SK-N-SH (cell line): ENCODE measurements around the gene EEFSEC. TPM values are rescaled to one million over a fixed set of nuclear protein-coding genes. Genes with fewer than 3 reads are reported as not detected.

Experiments used
- CTCF ChIA-PET: fragments of 300-600, 350-600 bp; formaldehyde crosslinking; extraction: SDS; loops from one replicate; lab custom pipeline; 2021; lab: Yijun Ruan, JAX
- POLR2A ChIA-PET: fragments of 350-600 bp; sonication (Branson Sonifier 250); formaldehyde crosslinking; extraction: SDS; loops from one replicate; lab custom pipeline; 2020; ENCODE audit warnings: antibody characterized with exemption, inconsistent platforms; lab: Yijun Ruan, JAX
- DNase-seq: peaks from one replicate; pipeline ENCODE4 v3.0.0; 2012
- H2AFZ ChIP-seq: fragments of 200-600 bp; sonication (generic); 2 replicates; pipeline ENCODE4 v1.8.1; 2016; ENCODE audit warnings: antibody characterized with exemption, mild to moderate bottlenecking, low read depth
- H3F3A ChIP-seq: fragments of 200-600 bp; sonication (generic); replicated peaks from 2 replicates; pipeline ENCODE3; 2016; ENCODE audit warnings: antibody characterized with exemption, mild to moderate bottlenecking; ENCODE audit not compliant: insufficient read depth
- H3K27ac ChIP-seq, 2 experiments: fragments of 200-500 bp in 1 of 2; fragments of 200-600 bp in 1 of 2; sonication (Bioruptor generic) in 1 of 2; sonication (generic), shearing (Covaris generic) in 1 of 2; 2 replicates each; pipeline versions ENCODE4 v1.5.1 to v1.6.1; 2014 to 2016; ENCODE audit warnings: low read depth in 2 of 2, inconsistent platforms in 1 of 2, low read length in 1 of 2, mild to moderate bottlenecking in 1 of 2, mixed read lengths in 1 of 2
- H3K27me3 ChIP-seq: fragments of 200-600 bp; sonication (generic), shearing (Covaris generic); 2 replicates; pipeline ENCODE4 v1.6.1; 2016; ENCODE audit warnings: mixed run types; ENCODE audit not compliant: insufficient read depth
- H3K36me3 ChIP-seq, 2 experiments: fragments of 200-500 bp in 1 of 2; fragments of 200-600 bp in 1 of 2; sonication (Bioruptor generic) in 1 of 2; sonication (generic) in 1 of 2; replicated peaks in 1 of 2; 2 replicates each; pipeline versions ENCODE3 to v1.5.1; 2014 to 2016; ENCODE audit warnings: low read length in 1 of 2, mild to moderate bottlenecking in 1 of 2; ENCODE audit not compliant: insufficient read depth in 2 of 2, control insufficient read depth in 1 of 2
- H3K4me1 ChIP-seq, 2 experiments: fragments of 200-500 bp in 1 of 2; fragments of 200-600 bp in 1 of 2; sonication (Bioruptor generic) in 1 of 2; sonication (generic), shearing (Covaris generic) in 1 of 2; 2 replicates each; pipeline versions ENCODE4 v1.5.1 to v1.6.1; 2014 to 2016; ENCODE audit warnings: low read depth in 1 of 2, low read length in 1 of 2, mixed run types in 1 of 2; ENCODE audit not compliant: insufficient read depth in 2 of 2, control insufficient read depth in 1 of 2
- H3K4me2 ChIP-seq: fragments of 200-600 bp; sonication (generic), shearing (Covaris generic); 2 replicates; pipeline ENCODE4 v1.6.1; 2017; ENCODE audit warnings: mixed run types
- H3K4me3 ChIP-seq, 2 experiments: fragments of 200-500 bp in 1 of 2; fragments of 200-600 bp in 1 of 2; sonication (Bioruptor generic) in 1 of 2; sonication (generic), shearing (Covaris generic) in 1 of 2; 2 replicates each; pipeline versions ENCODE4 v1.5.1 to v1.8.1; 2014 to 2016; ENCODE audit warnings: low read depth in 2 of 2, inconsistent platforms in 1 of 2, low read length in 1 of 2, mild to moderate bottlenecking in 1 of 2, mixed read lengths in 1 of 2, moderate library complexity in 1 of 2
- H3K79me2 ChIP-seq: fragments of 200-600 bp; sonication (generic); 2 replicates; pipeline ENCODE4 v1.8.1; 2017; ENCODE audit warnings: mild to moderate bottlenecking; ENCODE audit not compliant: insufficient read depth
- H3K9ac ChIP-seq: fragments of 200-600 bp; sonication (generic); 2 replicates; pipeline ENCODE4 v1.6.1; 2017; ENCODE audit warnings: mixed run types
- H3K9me2 ChIP-seq: fragments of 200-600 bp; sonication (generic); 2 replicates; pipeline ENCODE4 v1.6.1; 2017; ENCODE audit warnings: mixed run types
- H3K9me3 ChIP-seq: fragments of 200-600 bp; sonication (generic); 2 replicates; pipeline ENCODE4 v1.6.1; 2017; ENCODE audit warnings: mixed run types, mild to moderate bottlenecking, moderate library complexity
- H4K20me1 ChIP-seq: fragments of 200-600 bp; sonication (generic); 2 replicates; pipeline ENCODE4 v1.6.1; 2017; ENCODE audit warnings: mild to moderate bottlenecking, mixed run types; ENCODE audit not compliant: insufficient read depth
- ELF1 ChIP-seq: IDR thresholded peaks from 2 replicates; pipeline ENCODE4 v1.4.0; 2012
- FOSL2 ChIP-seq: IDR thresholded peaks from 2 replicates; pipeline ENCODE4 v1.4.0; 2012; ENCODE audit warnings: low read depth, mild to moderate bottlenecking, moderate library complexity, borderline replicate concordance
- FOXJ3 ChIP-seq: sonication (generic); formaldehyde crosslinking; IDR thresholded peaks from 2 replicates; pipeline ENCODE4 v1.5.1; 2020; ENCODE audit warnings: mild to moderate bottlenecking, missing genetic modification reagents
- FOXM1 ChIP-seq: IDR thresholded peaks from 2 replicates; pipeline ENCODE4 v1.4.0; 2012; ENCODE audit warnings: low read depth, mild to moderate bottlenecking
- GABPA ChIP-seq: IDR thresholded peaks from 2 replicates; pipeline ENCODE4 v1.4.0; 2012; ENCODE audit warnings: low read depth, mild to moderate bottlenecking
- JUND ChIP-seq: IDR thresholded peaks from 2 replicates; pipeline ENCODE4 v1.4.0; 2012
- MXI1 ChIP-seq: IDR thresholded peaks from 2 replicates; pipeline ENCODE4 v1.6.1; 2012; ENCODE audit warnings: mild to moderate bottlenecking, low read depth, low read length, improper control_type of control experiment
- NFIC ChIP-seq: IDR thresholded peaks from 2 replicates; pipeline ENCODE4 v1.4.0; 2012; ENCODE audit warnings: borderline replicate concordance
- NRF1 ChIP-seq: IDR thresholded peaks from 2 replicates; pipeline ENCODE4 v1.6.1; 2012; ENCODE audit warnings: low read depth, mild to moderate bottlenecking, low read length
- RAD21 ChIP-seq: IDR thresholded peaks from 2 replicates; pipeline ENCODE4 v1.6.1; 2012; ENCODE audit warnings: mild to moderate bottlenecking, low read length
- RXRA ChIP-seq: IDR thresholded peaks from 2 replicates; pipeline ENCODE4 v1.4.0; 2012; ENCODE audit warnings: low read depth, mild to moderate bottlenecking, borderline replicate concordance
- SIN3A ChIP-seq: IDR thresholded peaks from 2 replicates; pipeline ENCODE4 v1.6.1; 2012; ENCODE audit warnings: low read depth, mild to moderate bottlenecking, low read length, moderate library complexity, borderline replicate concordance
- TAF1 ChIP-seq: IDR thresholded peaks from 2 replicates; pipeline ENCODE4 v1.6.1; 2012; ENCODE audit warnings: low read depth, mild to moderate bottlenecking, low read length, moderate library complexity, borderline replicate concordance
- TCF12 ChIP-seq: IDR thresholded peaks from 2 replicates; pipeline ENCODE4 v1.4.0; 2012
- USF1 ChIP-seq: IDR thresholded peaks from 2 replicates; pipeline ENCODE4 v1.4.0; 2012; ENCODE audit warnings: low read depth, borderline replicate concordance
- WGBS: methylation state at CpG from one replicate; pipeline ENCODE4 v1.1.6; 2017; ENCODE audit warnings: low lambda C conversion rate; 5-methylcytosine and 5-hydroxymethylcytosine counted together
- polyA plus RNA-seq, 3 experiments: library from polyadenylated mRNA; depleted of rRNA; stranded (reverse); fragments of >200 nt; gene quantifications; 2 replicates each; pipeline ENCODE4 v1.2.3, GENCODE V29; 2012
- TF ChIP-seq, protein P1 (sequence below): IDR thresholded peaks from 2 replicates; pipeline ENCODE4 v1.6.1; 2012; ENCODE audit warnings: mild to moderate bottlenecking, low read depth, low read length, moderate library complexity
- TF ChIP-seq, protein P2 (sequence below): IDR thresholded peaks from 2 replicates; pipeline ENCODE4 v1.4.0; 2012; ENCODE audit warnings: low read depth

The EEFSEC gene
- polyA plus RNA-seq, 1 of the 3 experiments (the other 2 are of a cell fraction): 12.4 TPM

- POLR2A ChIA-PET: no interaction called here
Measured at GRCh38 chr3:128263118-128263517, 109.8 kb downstream of the EEFSEC start.

DNA sequence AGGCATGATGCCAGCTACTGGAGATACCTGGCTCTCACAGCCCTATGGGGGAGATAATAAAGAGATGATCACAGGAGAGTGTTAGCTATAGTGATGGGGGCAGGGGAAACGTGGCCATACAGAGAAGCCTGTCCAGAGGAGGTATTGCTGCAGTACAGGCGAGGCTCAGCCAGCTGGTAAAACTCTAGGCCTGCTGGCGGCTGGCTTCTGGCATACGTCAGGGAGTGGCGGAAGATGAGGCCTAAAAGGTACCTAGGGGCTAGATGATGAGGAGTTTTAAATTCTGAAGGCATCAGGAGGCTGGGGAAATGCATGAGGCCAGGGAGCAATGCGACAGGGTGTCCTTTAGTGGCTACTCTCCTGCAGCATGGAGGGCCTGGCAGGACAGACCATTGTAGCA, 110.7 kb downstream of the EEFSEC start:
- Histone ChIP-seq H3K9me2 (no peaks in the 10 kb centered on the region), H3K4me1 (peaks cover 0 to 31% of the 10 kb centered on the region in 2 experiments; a peak in 2 of 4 replicates), H3K4me3 (no peak overlapping the region), H3K4me2 (no peak overlapping the region), H3K9me3 (peaks cover 13% of the 10 kb centered on the region; the same call in 1 of the 2 replicates), H3K36me3 (peaks cover 8 to 11% of the 10 kb centered on the region in 2 experiments), H3K27me3 (no peaks in the 10 kb centered on the region), H3K79me2 (no peaks in the 10 kb centered on the region), H3K27ac (peak overlapping the region in 1 of 2 experiments; percentile 79; a peak in 2 of 4 replicates), H2AFZ (no peak overlapping the region), H3K9ac (no peak overlapping the region), H4K20me1 (no peaks in the 10 kb centered on the region), H3F3A (no peaks in the 10 kb centered on the region)
- POLR2A ChIA-PET: interaction anchor here (0.7 kb wide), 1 partner anchor 8 kb away, joined by 4 read pairs; no protein-coding TSS in a partner anchor
- WGBS: 91% methylated on average over 6 of the region's 6 CpGs
- DNase-seq: peak; percentile 60
- CTCF ChIA-PET: interaction anchor here (0.9 to 1.4 kb wide), 4 partner anchors 10 to 29 kb away, joined by 3 to 4 read pairs (median 3); no protein-coding TSS in a partner anchor
- TF ChIP-seq MXI1 (peak; percentile 22; the same call in 1 of the 2 replicates), NFIC (no peak), TCF12 (no peak), USF1 (no peak), RXRA (no peak), GABPA (no peak), FOXJ3 (CRISPR knock-in tag) (no peak), FOSL2 (no peak), RAD21 (0 out of 2 replicates have a peak, but pooled peaks have one; percentile 9)

More at GRCh38 chr3:128263118-128263517, 109.8 kb downstream of the EEFSEC start:
- H4K20me1 ChIP-seq: no peaks in the 10 kb centered on the region
- H3K79me2 ChIP-seq: no peaks in the 10 kb centered on the region
- peaks cover 0 to 30% of the 10 kb centered on the region in 2 experiments; a peak in 2 of 4 replicates for H3K4me1 ChIP-seq
- H3F3A ChIP-seq: no peaks in the 10 kb centered on the region
- H2AFZ ChIP-seq: no peak overlapping the region
- no peak overlapping the region for H3K9ac ChIP-seq
- TF ChIP-seq JUND (no peak), FOXM1 (no peak), USF1 (no peak), ELF1 (no peak), GABPA (no peak), SIN3A (no peak), NRF1 (no peak), TAF1 (no peak)
- TF ChIP-seq, protein P1, sequence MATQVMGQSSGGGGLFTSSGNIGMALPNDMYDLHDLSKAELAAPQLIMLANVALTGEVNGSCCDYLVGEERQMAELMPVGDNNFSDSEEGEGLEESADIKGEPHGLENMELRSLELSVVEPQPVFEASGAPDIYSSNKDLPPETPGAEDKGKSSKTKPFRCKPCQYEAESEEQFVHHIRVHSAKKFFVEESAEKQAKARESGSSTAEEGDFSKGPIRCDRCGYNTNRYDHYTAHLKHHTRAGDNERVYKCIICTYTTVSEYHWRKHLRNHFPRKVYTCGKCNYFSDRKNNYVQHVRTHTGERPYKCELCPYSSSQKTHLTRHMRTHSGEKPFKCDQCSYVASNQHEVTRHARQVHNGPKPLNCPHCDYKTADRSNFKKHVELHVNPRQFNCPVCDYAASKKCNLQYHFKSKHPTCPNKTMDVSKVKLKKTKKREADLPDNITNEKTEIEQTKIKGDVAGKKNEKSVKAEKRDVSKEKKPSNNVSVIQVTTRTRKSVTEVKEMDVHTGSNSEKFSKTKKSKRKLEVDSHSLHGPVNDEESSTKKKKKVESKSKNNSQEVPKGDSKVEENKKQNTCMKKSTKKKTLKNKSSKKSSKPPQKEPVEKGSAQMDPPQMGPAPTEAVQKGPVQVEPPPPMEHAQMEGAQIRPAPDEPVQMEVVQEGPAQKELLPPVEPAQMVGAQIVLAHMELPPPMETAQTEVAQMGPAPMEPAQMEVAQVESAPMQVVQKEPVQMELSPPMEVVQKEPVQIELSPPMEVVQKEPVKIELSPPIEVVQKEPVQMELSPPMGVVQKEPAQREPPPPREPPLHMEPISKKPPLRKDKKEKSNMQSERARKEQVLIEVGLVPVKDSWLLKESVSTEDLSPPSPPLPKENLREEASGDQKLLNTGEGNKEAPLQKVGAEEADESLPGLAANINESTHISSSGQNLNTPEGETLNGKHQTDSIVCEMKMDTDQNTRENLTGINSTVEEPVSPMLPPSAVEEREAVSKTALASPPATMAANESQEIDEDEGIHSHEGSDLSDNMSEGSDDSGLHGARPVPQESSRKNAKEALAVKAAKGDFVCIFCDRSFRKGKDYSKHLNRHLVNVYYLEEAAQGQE: no peak
- TF ChIP-seq, protein P2, sequence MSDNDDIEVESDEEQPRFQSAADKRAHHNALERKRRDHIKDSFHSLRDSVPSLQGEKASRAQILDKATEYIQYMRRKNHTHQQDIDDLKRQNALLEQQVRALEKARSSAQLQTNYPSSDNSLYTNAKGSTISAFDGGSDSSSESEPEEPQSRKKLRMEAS: no peak
- peaks cover 8 to 13% of the 10 kb centered on the region in 2 experiments for H3K36me3 ChIP-seq
- no peak overlapping the region for H3K4me2 ChIP-seq
- no peaks in the 10 kb centered on the region for H3K27me3 ChIP-seq
- H3K4me3 ChIP-seq: no peak overlapping the region
- CTCF ChIA-PET: interaction anchor here (0.7 to 1.3 kb wide), 3 partner anchors 9 to 21 kb away, joined by 3 to 4 read pairs (median 4); no protein-coding TSS in a partner anchor
- DNase-seq: no peak
- 90% methylated on average over 8 of the region's 8 CpGs for WGBS
- H3K9me3 ChIP-seq: peaks cover 13% of the 10 kb centered on the region; the same call in 1 of the 2 replicates
- H3K9me2 ChIP-seq: no peaks in the 10 kb centered on the region
- peak overlapping the region in 1 of 2 experiments; percentile 79; a peak in 2 of 4 replicates for H3K27ac ChIP-seq
